PC-9 (cell line): ENCODE results near the gene MTG2.

Experiments used
- CTCF ChIP-seq: fragments of 200-600 bp; sonication (generic); conservative IDR thresholded peaks from 2 replicates; pipeline ENCODE4 v1.6.1; 2017; ENCODE audit warnings: mixed run types, antibody characterized with exemption, mild to moderate bottlenecking, moderate library complexity
- EZH2 ChIP-seq: fragments of 200-600 bp; sonication (generic); IDR thresholded peaks from 2 replicates; pipeline ENCODE4 v1.8.0; 2017; ENCODE audit warnings: antibody characterized with exemption, low read depth

GRCh38 chr20:62149532-62150309 lies 33.1 kb upstream of the MTG2 start:
- no peak for TF ChIP-seq CTCF
- no peak for TF ChIP-seq EZH2
